ENCODE measurements around the gene FCHSD2.

FCHSD2 gene

DNA sequence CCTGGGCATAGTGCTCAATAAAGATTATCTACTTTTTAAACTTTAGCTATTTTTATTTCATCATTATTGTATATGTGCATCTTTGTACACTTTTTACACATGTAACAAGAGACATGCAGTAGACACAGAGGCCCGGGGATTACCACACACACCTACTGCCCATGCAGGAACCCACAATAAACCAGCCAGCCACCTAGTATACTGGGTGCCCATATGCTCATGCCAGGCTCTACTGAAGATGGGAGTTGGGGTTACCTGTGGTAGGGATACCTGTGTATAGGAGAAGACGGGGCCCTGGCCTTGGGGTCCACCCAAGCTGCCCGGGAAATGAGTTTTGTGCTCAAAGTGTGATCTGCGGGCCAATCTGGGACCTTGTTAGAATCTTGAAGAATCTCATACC, 44.8 kb upstream of the FCHSD2 start:
- Histone ChIP-seq H3K9ac (ENCODE audit: insufficient read length, low read depth) (no peak overlapping the region), H3K27me3 (ENCODE audit: insufficient read depth, insufficient read length) (no peaks in the 10 kb centered on the region), H3K4me1 (ENCODE audit: insufficient read depth, insufficient read length) (peaks cover 6% of the 10 kb centered on the region), H3K4me3 (ENCODE audit: insufficient read length, low read depth) (no peak overlapping the region), H3K36me3 (ENCODE audit: insufficient read depth, insufficient read length, low read length) (no peaks in the 10 kb centered on the region), H3K9me3 (ENCODE audit: insufficient read depth, low read length) (no peaks in the 10 kb centered on the region)
- TF ChIP-seq YY1 (IDR thresholded peaks at IDR 0.05; ENCODE audit: insufficient read depth, insufficient read length) (no peak), ZNF274 (IDR thresholded peaks at IDR 0.05; ENCODE audit: low read depth, low read length) (no peak), SUZ12 (IDR thresholded peaks at IDR 0.05; ENCODE audit: extremely low read depth, insufficient read depth, insufficient read length) (no peak)
- DNase-seq (ENCODE audit: low read depth, low spot score), result no peak

DNA sequence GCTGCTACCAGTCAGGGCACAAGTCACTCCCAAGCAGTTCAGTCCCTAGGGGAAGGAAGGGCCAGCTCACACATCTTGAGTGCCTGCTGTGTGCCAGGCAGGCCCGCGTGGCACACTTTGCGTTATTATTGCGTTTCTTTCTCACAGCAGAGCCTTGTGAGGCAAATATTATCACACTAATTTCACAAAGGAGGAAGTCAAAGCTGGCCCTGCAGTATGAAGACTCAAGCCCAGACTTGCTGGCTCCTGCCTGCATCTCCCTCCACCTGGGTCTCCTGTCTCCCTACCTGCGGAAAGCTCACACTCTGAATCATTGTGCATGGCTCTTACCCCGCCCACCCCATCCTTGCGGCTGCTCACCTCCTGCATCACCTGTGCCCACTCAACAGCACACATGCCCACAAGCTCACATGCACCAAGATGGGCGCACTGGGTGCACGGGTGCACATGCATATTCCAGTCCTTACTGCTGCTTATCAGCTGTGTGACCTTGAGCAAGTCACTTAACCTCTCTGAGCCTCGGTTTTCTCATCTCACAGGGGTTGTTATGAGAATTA, 44.3 kb upstream of the FCHSD2 start:
- no peak for TF ChIP-seq YY1 (IDR thresholded peaks at IDR 0.05; ENCODE audit: insufficient read depth, insufficient read length)
- TF ChIP-seq ZNF274 (IDR thresholded peaks at IDR 0.05; ENCODE audit: low read depth, low read length), result no peak
- no peak for TF ChIP-seq SUZ12 (IDR thresholded peaks at IDR 0.05; ENCODE audit: extremely low read depth, insufficient read depth, insufficient read length)
- Histone ChIP-seq H3K4me3 (ENCODE audit: insufficient read length, low read depth) (no peak overlapping the region), H3K9me3 (ENCODE audit: insufficient read depth, low read length) (no peaks in the 10 kb centered on the region), H3K9ac (ENCODE audit: insufficient read length, low read depth) (no peak overlapping the region), H3K36me3 (ENCODE audit: insufficient read depth, insufficient read length, low read length) (no peaks in the 10 kb centered on the region), H3K27me3 (ENCODE audit: insufficient read depth, insufficient read length) (no peaks in the 10 kb centered on the region), H3K4me1 (ENCODE audit: insufficient read depth, insufficient read length) (peaks cover 6% of the 10 kb centered on the region)
- DNase-seq (ENCODE audit: low read depth, low spot score), result no peak

DNA sequence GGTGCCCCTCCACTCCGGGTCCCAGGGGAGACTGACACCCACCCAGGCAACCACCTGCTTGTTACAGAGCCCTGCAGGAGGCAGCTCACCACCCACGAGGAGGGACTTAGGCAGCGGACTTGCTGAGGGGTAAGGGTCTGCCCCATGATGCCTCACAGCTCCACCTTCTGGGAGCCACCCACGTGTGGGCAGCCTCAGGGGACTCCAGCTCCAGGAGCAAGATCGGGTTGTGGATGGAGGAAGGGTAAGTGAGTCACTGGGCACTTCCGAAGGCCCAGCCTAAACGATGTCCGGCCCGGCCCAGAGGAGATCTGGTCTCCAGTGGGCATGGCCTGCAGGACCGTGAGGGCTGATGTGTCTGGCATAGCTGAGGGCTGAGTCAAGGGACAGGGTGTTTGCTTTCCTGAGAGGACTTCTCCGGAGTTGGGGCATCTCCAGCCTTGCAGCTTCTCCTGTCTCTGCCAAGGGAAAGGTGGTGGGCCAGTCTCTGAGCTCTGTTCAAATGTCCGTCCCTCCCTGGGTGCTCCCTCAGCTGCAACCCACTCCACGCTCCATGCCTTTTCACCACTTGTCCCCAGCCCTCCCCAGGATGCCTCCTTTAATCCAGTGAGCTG, 43.7 kb upstream of the FCHSD2 start:
- H3K36me3 ChIP-seq (ENCODE audit: insufficient read depth, insufficient read length, low read length), result no peaks in the 10 kb centered on the region
- H3K9me3 ChIP-seq (ENCODE audit: insufficient read depth, low read length), result no peaks in the 10 kb centered on the region
- no peak overlapping the region for H3K4me3 ChIP-seq (ENCODE audit: insufficient read length, low read depth)
- H3K27me3 ChIP-seq (ENCODE audit: insufficient read depth, insufficient read length), result no peaks in the 10 kb centered on the region
- TF ChIP-seq YY1 (IDR thresholded peaks at IDR 0.05; ENCODE audit: insufficient read depth, insufficient read length) (no peak), ZNF274 (IDR thresholded peaks at IDR 0.05; ENCODE audit: low read depth, low read length) (no peak), SUZ12 (IDR thresholded peaks at IDR 0.05; ENCODE audit: extremely low read depth, insufficient read depth, insufficient read length) (no peak)
- H3K4me1 ChIP-seq (ENCODE audit: insufficient read depth, insufficient read length), result peaks cover 6% of the 10 kb centered on the region
- H3K9ac ChIP-seq (ENCODE audit: insufficient read length, low read depth), result no peak overlapping the region
- DNase-seq (ENCODE audit: low read depth, low spot score), result no peak

DNA sequence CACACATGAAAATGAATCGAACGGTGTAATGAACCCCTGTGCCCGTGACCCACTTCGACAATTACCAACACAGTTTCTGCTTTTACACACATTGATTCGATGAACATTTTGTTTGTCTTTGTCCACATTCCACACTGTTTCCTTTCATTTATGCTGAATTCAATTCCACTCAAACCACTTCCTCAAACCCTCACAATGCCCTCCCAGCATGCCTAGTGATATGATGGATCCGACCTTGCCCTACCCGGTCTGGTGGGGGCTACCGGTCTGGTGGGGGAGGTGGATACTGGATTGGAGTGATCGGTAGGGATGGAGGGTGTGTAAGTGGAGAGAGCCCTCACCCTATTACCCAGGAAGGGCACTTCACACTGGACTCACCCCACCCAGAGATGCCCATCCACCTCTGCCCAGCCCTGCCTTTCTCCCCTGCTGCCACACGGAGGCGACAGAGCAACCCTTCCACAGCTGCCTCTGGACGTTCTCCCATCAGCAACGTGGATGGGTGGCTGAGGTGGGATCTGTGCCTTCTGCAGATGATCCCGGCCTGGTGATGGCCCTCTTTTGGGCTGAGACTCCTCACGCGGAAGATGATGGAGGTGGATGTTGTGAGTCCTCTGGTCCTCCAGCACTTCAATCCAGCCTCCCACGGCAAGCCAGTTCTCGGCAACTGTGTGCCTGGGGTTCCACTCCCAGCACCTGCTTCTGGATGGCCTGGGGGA, 43.0 kb upstream of the FCHSD2 start:
- DNase-seq (ENCODE audit: low read depth, low spot score), result no peak
- no peak overlapping the region for H3K4me3 ChIP-seq (ENCODE audit: insufficient read length, low read depth)
- no peak overlapping the region for H3K9ac ChIP-seq (ENCODE audit: insufficient read length, low read depth)
- no peaks in the 10 kb centered on the region for H3K27me3 ChIP-seq (ENCODE audit: insufficient read depth, insufficient read length)
- no peaks in the 10 kb centered on the region for H3K9me3 ChIP-seq (ENCODE audit: insufficient read depth, low read length)
- H3K4me1 ChIP-seq (ENCODE audit: insufficient read depth, insufficient read length), result peaks cover 6% of the 10 kb centered on the region
- TF ChIP-seq YY1 (IDR thresholded peaks at IDR 0.05; ENCODE audit: insufficient read depth, insufficient read length) (no peak), SUZ12 (IDR thresholded peaks at IDR 0.05; ENCODE audit: extremely low read depth, insufficient read depth, insufficient read length) (no peak), ZNF274 (IDR thresholded peaks at IDR 0.05; ENCODE audit: low read depth, low read length) (no peak)
- H3K36me3 ChIP-seq (ENCODE audit: insufficient read depth, insufficient read length, low read length), result no peaks in the 10 kb centered on the region

DNA sequence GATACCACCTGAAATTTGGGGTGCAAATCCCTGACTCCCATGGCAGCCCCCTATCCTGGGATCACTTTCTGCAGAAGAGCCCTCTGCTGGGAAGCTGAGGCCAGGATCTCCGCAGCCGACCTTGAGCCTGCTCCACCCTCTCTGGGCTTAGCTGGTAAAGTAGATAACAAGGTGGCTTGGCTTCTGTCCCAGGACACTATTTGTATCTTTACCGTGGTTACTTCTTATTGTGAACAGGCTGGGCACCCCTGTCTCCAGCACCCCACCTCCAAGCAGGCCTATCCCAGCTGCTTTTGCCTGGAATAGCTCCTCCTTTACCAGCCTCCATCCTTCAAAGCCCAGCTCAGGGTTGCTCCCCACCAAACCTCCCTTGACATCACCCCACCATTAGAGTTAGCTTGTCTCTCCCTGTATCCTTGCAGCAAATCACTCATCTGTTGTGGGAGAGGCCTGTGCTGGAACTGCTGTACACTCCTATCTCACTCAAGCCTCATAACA, 40.8 kb upstream of the FCHSD2 start:
- TF ChIP-seq SUZ12 (IDR thresholded peaks at IDR 0.05; ENCODE audit: extremely low read depth, insufficient read depth, insufficient read length), result no peak

DNA sequence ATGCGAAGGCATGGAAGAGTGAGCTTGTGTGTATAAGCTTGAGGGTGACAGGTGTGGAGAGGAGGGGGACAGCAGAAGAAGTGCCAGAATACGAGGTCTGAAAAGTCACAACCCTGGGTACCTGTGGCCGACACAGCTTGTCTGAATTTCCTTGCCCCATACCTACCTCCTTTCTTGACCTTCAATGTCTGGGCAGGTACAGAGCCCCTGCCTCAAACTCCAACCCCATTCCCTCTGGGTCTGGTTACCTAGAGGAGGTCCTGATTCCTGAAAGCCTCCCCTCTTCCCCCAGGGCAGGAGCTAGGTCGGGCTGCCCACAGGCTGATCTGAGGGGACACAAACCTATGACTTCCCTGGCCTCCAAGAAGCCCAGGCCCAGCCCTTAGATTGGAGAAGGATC, 36.6 kb upstream of the FCHSD2 start:
- no peaks in the 10 kb centered on the region for H3K36me3 ChIP-seq (ENCODE audit: insufficient read depth, insufficient read length, low read length)
- DNase-seq (ENCODE audit: low read depth, low spot score), result no peak
- no peak overlapping the region for H3K4me3 ChIP-seq (ENCODE audit: insufficient read length, low read depth)
- peaks cover 12% of the 10 kb centered on the region for H3K4me1 ChIP-seq (ENCODE audit: insufficient read depth, insufficient read length)
- TF ChIP-seq YY1 (IDR thresholded peaks at IDR 0.05; ENCODE audit: insufficient read depth, insufficient read length) (no peak), SUZ12 (IDR thresholded peaks at IDR 0.05; ENCODE audit: extremely low read depth, insufficient read depth, insufficient read length) (no peak), ZNF274 (IDR thresholded peaks at IDR 0.05; ENCODE audit: low read depth, low read length) (no peak)
- no peaks in the 10 kb centered on the region for H3K9me3 ChIP-seq (ENCODE audit: insufficient read depth, low read length)
- no peaks in the 10 kb centered on the region for H3K27me3 ChIP-seq (ENCODE audit: insufficient read depth, insufficient read length)
- no peak overlapping the region for H3K9ac ChIP-seq (ENCODE audit: insufficient read length, low read depth)

More for the DNA sequence above, 40.8 kb upstream of the FCHSD2 start:
- Histone ChIP-seq H3K9me3 (ENCODE audit: insufficient read depth, low read length) (no peaks in the 10 kb centered on the region), H3K4me3 (ENCODE audit: insufficient read length, low read depth) (no peak overlapping the region), H3K27me3 (ENCODE audit: insufficient read depth, insufficient read length) (no peaks in the 10 kb centered on the region), H3K9ac (ENCODE audit: insufficient read length, low read depth) (no peak overlapping the region), H3K36me3 (ENCODE audit: insufficient read depth, insufficient read length, low read length) (no peaks in the 10 kb centered on the region), H3K4me1 (ENCODE audit: insufficient read depth, insufficient read length) (peaks cover 3% of the 10 kb centered on the region)
- DNase-seq (ENCODE audit: low read depth, low spot score), result no peak

DNA sequence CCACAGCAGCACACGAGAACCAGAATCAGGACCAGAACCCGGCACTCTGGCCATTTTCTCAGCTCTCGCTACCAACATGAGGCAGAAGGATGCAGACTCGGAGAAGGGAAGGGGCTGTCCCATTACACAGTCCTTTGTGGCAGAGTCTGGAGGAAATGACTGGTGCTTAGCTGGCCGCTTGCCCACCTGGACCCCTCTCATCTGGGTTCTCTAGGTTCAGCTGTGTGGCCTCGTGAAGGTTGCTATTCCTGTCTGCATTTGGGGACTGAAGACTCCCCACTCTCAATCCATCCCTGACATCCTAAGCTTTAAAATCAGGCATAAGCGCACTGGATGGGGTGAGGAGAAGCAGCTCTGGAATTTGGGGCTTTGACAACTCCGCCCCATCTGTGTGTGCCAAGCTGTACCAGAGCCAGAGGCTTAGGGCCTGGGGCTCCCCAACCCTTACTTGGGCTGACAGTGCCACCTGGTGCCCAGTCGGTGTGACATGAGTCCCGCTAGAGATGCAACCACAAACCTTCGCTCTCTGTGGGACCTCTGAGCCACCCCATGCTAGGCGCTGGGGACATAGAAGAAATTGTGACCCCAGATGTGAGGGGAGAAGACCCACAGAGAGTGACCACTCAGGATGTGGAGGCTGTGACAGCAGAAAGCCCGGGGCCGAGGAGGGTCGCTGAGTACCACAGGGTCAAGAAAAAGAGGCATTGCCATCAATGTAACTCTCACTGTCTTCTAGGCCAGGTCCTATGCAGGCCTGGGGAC, 35.8 kb upstream of the FCHSD2 start:
- peaks cover 15% of the 10 kb centered on the region for H3K4me1 ChIP-seq (ENCODE audit: insufficient read depth, insufficient read length)
- no peaks in the 10 kb centered on the region for H3K9me3 ChIP-seq (ENCODE audit: insufficient read depth, low read length)
- no peaks in the 10 kb centered on the region for H3K36me3 ChIP-seq (ENCODE audit: insufficient read depth, insufficient read length, low read length)
- H3K9ac ChIP-seq (ENCODE audit: insufficient read length, low read depth), result no peak overlapping the region
- no peaks in the 10 kb centered on the region for H3K27me3 ChIP-seq (ENCODE audit: insufficient read depth, insufficient read length)
- peak; percentile 55 for DNase-seq (ENCODE audit: low read depth, low spot score)
- H3K4me3 ChIP-seq (ENCODE audit: insufficient read length, low read depth), result no peak overlapping the region
- TF ChIP-seq ZNF274 (IDR thresholded peaks at IDR 0.05; ENCODE audit: low read depth, low read length), result no peak
- no peak for TF ChIP-seq SUZ12 (IDR thresholded peaks at IDR 0.05; ENCODE audit: extremely low read depth, insufficient read depth, insufficient read length)
- no peak for TF ChIP-seq YY1 (IDR thresholded peaks at IDR 0.05; ENCODE audit: insufficient read depth, insufficient read length)

Data from NT2/D1 (cell line).